Ishikawa (cell line): Measurements from ENCODE around the gene GNG12.

Experiments
- CEBPB ChIP-seq: IDR thresholded peaks from 2 replicates; pipeline ENCODE4 v1.6.1; 2012
- EGR1 ChIP-seq: IDR thresholded peaks from 2 replicates; pipeline ENCODE4 v1.6.1; 2012
- EP300 ChIP-seq: IDR thresholded peaks from 2 replicates; pipeline ENCODE4 v1.6.1; 2012; ENCODE audit warnings: borderline replicate concordance
- FOXM1 ChIP-seq: IDR thresholded peaks from 2 replicates; pipeline ENCODE4 v1.6.1; 2012; ENCODE audit warnings: low read depth, borderline replicate concordance
- MAX ChIP-seq: IDR thresholded peaks from 2 replicates; pipeline ENCODE4 v1.6.1; 2012
- NFIC ChIP-seq: IDR thresholded peaks from 2 replicates; pipeline ENCODE4 v1.6.1; 2012
- RAD21 ChIP-seq: IDR thresholded peaks from 2 replicates; pipeline ENCODE4 v1.6.1; 2012; ENCODE audit warnings: low read depth
- REST ChIP-seq: IDR thresholded peaks from 2 replicates; pipeline ENCODE4 v1.6.1; 2012; ENCODE audit warnings: low read depth, mild to moderate bottlenecking
- TAF1 ChIP-seq: IDR thresholded peaks from 2 replicates; pipeline ENCODE4 v1.6.1; 2012; ENCODE audit warnings: low read depth, mild to moderate bottlenecking
- TCF12 ChIP-seq: IDR thresholded peaks from 2 replicates; pipeline ENCODE4 v1.6.1; 2012; ENCODE audit warnings: low read depth
- TEAD4 ChIP-seq: IDR thresholded peaks from 2 replicates; pipeline ENCODE4 v1.6.1; 2012
- YY1 ChIP-seq: IDR thresholded peaks from 2 replicates; pipeline ENCODE4 v1.6.1; 2012; ENCODE audit warnings: low read depth
- ZBTB7A ChIP-seq: IDR thresholded peaks from 2 replicates; pipeline ENCODE4 v1.6.1; 2012; ENCODE audit warnings: low read depth
- TF ChIP-seq, protein P1 (sequence below): IDR thresholded peaks from 2 replicates; pipeline ENCODE4 v1.6.1; 2012

DNA sequence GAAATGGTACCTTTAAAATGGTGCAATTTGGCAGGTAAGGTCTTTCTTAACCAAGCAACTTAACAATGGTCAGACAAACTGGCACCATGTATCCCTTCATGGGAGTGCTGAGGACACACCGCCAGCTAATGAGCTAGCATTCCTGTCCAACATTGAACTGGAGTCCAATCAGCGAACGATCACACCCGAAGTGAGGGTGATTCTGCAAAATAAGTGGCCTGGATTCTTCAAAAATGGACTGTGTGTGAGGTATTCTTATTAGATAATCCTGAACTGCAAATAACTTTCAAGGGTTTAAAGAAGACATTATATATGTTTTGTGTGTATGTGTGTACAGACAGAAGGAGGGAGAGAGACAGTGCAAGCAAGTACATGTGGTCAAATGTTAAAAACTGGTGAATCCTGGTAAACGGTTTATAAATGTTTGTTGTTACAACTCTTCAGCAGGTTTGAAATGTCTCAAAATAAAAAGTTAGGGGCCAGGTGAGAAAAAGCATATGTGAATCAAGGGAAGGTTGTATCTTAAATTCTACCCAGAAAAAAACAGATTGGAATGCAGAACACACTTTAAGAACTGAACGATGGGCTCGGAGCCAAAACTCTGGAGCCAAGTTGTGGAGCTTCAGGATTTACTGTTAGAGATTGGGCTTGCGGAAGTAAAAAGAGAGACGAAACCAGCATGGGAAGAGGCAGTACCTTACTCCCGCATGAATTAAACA, 127.4 kb downstream of the GNG12 start:
- no peak for TF ChIP-seq MAX
- TF ChIP-seq REST: no peak
- no peak for TF ChIP-seq CEBPB
- TF ChIP-seq EP300: no peak
- no peak for TF ChIP-seq TAF1
- no peak for TF ChIP-seq ZBTB7A
- TF ChIP-seq EGR1: no peak
- TF ChIP-seq FOXM1: no peak
- TF ChIP-seq TEAD4: no peak
- TF ChIP-seq NFIC: no peak
- no peak for TF ChIP-seq YY1
- no peak for TF ChIP-seq TCF12
- TF ChIP-seq, protein P1, sequence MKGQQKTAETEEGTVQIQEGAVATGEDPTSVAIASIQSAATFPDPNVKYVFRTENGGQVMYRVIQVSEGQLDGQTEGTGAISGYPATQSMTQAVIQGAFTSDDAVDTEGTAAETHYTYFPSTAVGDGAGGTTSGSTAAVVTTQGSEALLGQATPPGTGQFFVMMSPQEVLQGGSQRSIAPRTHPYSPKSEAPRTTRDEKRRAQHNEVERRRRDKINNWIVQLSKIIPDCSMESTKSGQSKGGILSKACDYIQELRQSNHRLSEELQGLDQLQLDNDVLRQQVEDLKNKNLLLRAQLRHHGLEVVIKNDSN: no peak
- no peak for TF ChIP-seq RAD21
